Upper lobe of left lung (tissue), 4 donors: Measurements from ENCODE around the gene GBF1.

Experiments
- CTCF ChIP-seq, 6 experiments: fragments of 450-650 bp in 4 of 6; fragments of 200-600 bp in 2 of 6; sonication (generic) in 2 of 6; IDR thresholded peaks; one replicate each; pipeline ENCODE4 v1.5.1; 2016 to 2019; ENCODE audit warnings: antibody characterized with exemption in 6 of 6
- EP300 ChIP-seq, 4 donors: sonication (generic); formaldehyde crosslinking; IDR thresholded peaks; one replicate each; pipeline ENCODE4 v1.5.1; 2017; ENCODE audit warnings: antibody characterized with exemption in 4 of 4, control low read depth in 2 of 4
- POLR2A ChIP-seq, 4 donors: fragments of 450-650 bp; IDR thresholded peaks; one replicate each; pipeline ENCODE4 v1.5.1; 2016 to 2017; ENCODE audit warnings: antibody characterized with exemption in 4 of 4, mild to moderate bottlenecking in 2 of 4
- POLR2AphosphoS5 ChIP-seq, 2 donors: sonication (generic); formaldehyde crosslinking; IDR thresholded peaks; one replicate each; pipeline ENCODE4 v1.5.1; 2017; ENCODE audit warnings: antibody characterized with exemption in 2 of 2

- TF ChIP-seq CTCF (IDR thresholded peaks at IDR 0.05): no peak
- TF ChIP-seq POLR2AphosphoS5 (IDR thresholded peaks at IDR 0.05): no peak
- no peak for TF ChIP-seq EP300 (IDR thresholded peaks at IDR 0.05)
- no peak for TF ChIP-seq POLR2A (IDR thresholded peaks at IDR 0.05)
Measured at GRCh38 chr10:102246261-102246660, 929 bp downstream of the GBF1 start.
